Measurements from ENCODE around the gene SLAMF1. TPM values are rescaled to one million over a fixed set of nuclear protein-coding genes. Genes with fewer than 3 reads are reported as not detected.

The SLAMF1 gene
- total RNA-seq, 6 experiments from 2014 or later = 0.20 to 0.42 (median 0.28) TPM

DNA sequence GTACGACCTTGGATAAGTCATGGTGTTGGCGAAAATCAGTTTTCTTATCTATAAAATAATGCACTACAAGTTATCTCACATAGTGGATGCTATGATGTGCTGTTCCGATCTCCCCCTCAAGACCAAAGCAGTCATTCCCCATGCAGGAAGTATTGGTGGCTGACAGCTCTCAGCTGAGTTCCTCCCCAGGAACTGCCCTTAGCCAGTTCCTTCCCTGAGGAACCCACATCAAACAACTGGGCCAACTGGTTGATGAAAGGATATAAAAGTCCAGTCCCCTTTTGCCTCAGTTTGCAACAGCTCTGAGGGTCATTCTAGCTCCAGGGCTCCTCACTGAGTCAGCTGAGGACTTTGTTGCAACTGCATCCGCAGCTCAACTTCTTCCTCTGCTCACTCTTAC lies 16.1 kb upstream of the SLAMF1 start:
- H3K9me3 ChIP-seq = no peaks in the 10 kb centered on the region
- ATAC-seq = peak in 1 of 4 donors; percentile 10
- 66% methylated on average over 4 of the region's 4 CpGs for WGBS (ENCODE audit: insufficient coverage, low coverage, low lambda C conversion rate, missing lambda C conversion rate)

DNA sequence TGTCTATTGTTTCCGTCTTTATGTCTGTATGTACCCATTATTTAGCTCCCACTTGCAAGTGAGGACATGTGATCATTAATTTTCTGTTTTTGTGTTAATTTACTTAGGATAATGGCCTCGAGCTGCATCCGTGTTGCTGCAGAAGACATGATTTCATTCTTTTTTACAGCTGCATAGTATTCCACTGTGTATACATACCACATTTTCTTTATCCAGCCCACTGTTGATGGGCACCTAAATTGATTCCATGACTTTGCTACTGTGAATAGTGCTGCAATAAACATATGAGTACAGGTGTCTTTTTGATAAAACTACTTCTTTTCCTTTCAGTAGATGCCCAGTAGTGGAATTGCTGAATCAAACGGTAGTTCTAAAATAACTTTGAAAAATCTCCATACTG lies 12.7 kb upstream of the SLAMF1 start:
- DNase-seq (no peak), ATAC-seq (no peak)
- Histone ChIP-seq H3K27ac (no peak overlapping the region), H3K4me3 (no peak overlapping the region), H3K9me3 (no peaks in the 10 kb centered on the region), H3K36me3 (no peaks in the 10 kb centered on the region), H3K4me1 (no peaks in the 10 kb centered on the region), H3K27me3 (no peaks in the 10 kb centered on the region)
- TF ChIP-seq, protein P1, sequence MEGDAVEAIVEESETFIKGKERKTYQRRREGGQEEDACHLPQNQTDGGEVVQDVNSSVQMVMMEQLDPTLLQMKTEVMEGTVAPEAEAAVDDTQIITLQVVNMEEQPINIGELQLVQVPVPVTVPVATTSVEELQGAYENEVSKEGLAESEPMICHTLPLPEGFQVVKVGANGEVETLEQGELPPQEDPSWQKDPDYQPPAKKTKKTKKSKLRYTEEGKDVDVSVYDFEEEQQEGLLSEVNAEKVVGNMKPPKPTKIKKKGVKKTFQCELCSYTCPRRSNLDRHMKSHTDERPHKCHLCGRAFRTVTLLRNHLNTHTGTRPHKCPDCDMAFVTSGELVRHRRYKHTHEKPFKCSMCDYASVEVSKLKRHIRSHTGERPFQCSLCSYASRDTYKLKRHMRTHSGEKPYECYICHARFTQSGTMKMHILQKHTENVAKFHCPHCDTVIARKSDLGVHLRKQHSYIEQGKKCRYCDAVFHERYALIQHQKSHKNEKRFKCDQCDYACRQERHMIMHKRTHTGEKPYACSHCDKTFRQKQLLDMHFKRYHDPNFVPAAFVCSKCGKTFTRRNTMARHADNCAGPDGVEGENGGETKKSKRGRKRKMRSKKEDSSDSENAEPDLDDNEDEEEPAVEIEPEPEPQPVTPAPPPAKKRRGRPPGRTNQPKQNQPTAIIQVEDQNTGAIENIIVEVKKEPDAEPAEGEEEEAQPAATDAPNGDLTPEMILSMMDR (IDR thresholded peaks at IDR 0.05) = no peak
- TF ChIP-seq POLR2A (IDR thresholded peaks at IDR 0.05) = no peak
- intact Hi-C loops (cut with DNase I) = no loop called here
- 85% methylated on average over 4 of the region's 4 CpGs for WGBS (ENCODE audit: insufficient coverage, low coverage, low lambda C conversion rate, missing lambda C conversion rate)

More for the DNA sequence above, 16.1 kb upstream of the SLAMF1 start:
- TF ChIP-seq POLR2A (IDR thresholded peaks at IDR 0.05) = no peak
- TF ChIP-seq, protein P1 (IDR thresholded peaks at IDR 0.05) = no peak
- no peak overlapping the region for H3K4me3 ChIP-seq
- intact Hi-C loops (cut with DNase I) = no loop called here
- no peaks in the 10 kb centered on the region for H3K27me3 ChIP-seq
- no peak overlapping the region for H3K27ac ChIP-seq
- DNase-seq = no peak
- H3K4me1 ChIP-seq = no peaks in the 10 kb centered on the region
- no peaks in the 10 kb centered on the region for H3K36me3 ChIP-seq

DNA sequence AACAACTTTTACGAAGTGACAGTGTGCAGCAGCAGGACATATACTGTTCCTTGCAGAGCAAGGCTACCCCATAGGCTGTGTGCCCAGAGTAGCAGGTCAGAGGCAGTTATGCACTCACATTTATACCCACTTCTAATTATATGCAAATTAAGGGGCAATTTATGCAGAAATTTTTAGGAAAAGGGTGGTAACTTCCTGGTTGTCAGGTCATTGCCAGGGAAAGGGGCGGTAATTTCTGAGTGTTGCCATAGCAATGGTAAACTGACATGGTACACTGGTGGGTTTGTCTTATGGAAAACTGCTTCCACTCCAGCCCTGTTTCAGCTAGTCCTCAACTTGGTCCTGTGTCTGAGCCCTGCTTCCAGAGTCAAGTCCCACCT lies 12.0 kb upstream of the SLAMF1 start:
- H3K27ac ChIP-seq = no peak overlapping the region
- H3K4me3 ChIP-seq = no peak overlapping the region
- no peak for TF ChIP-seq POLR2A (IDR thresholded peaks at IDR 0.05)
- TF ChIP-seq, protein P1 (IDR thresholded peaks at IDR 0.05) = no peak
- H3K36me3 ChIP-seq = no peaks in the 10 kb centered on the region
- H3K9me3 ChIP-seq = no peaks in the 10 kb centered on the region
- DNase-seq (no peak), ATAC-seq (no peak)
- 100% methylated on average over 1 of the region's 2 CpGs for WGBS (ENCODE audit: insufficient coverage, low coverage, low lambda C conversion rate, missing lambda C conversion rate)
- intact Hi-C loops (cut with DNase I) = no loop called here
- no peaks in the 10 kb centered on the region for H3K4me1 ChIP-seq
- H3K27me3 ChIP-seq = no peaks in the 10 kb centered on the region

DNA sequence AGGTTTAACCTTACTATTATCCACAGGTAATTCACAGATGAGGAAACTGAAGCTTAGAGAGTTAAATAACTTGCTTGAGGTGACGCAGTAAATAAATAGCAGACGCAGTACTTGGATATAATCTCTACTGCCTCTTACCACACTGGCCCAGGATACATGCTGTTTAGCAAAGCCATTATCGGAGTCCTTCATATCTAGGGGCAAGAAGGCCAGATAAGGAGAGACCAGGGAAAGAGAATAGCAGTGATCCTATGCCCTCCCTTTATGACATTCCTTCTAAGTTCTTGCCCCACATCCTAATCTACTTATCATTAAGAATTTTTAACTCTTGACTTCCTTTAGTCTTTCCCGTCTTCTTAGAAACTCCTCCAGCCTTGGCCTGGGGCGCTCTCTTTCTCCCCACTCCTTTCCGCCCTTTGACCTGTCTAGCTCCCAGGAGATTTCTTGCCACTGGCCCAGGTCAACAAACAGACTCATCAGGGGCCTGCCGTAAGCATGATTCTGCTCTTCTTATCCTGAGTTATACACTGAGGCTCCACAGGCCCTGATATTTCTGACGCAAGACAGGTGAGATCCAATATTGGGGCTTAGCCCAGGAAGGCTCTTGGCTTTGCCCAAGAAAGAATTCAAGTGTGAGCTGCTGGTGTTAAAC lies 11.4 kb upstream of the SLAMF1 start:
- TF ChIP-seq POLR2A (IDR thresholded peaks at IDR 0.05) = no peak
- TF ChIP-seq, protein P1 (IDR thresholded peaks at IDR 0.05) = no peak
- no peak for ATAC-seq
- DNase-seq = no peak
- H3K9me3 ChIP-seq = no peaks in the 10 kb centered on the region
- no peak overlapping the region for H3K4me3 ChIP-seq
- H3K36me3 ChIP-seq = no peaks in the 10 kb centered on the region
- H3K4me1 ChIP-seq = no peaks in the 10 kb centered on the region
- H3K27ac ChIP-seq = no peak overlapping the region
- WGBS (ENCODE audit: insufficient coverage, low coverage, low lambda C conversion rate, missing lambda C conversion rate) = 90% methylated on average over 8 of the region's 8 CpGs
- intact Hi-C loops (cut with DNase I) = no loop called here
- no peaks in the 10 kb centered on the region for H3K27me3 ChIP-seq

Measured in right lobe of liver (tissue), 6 donors.